ENCODE data around the gene STYK1. TPM values are rescaled to one million over a fixed set of nuclear protein-coding genes. Genes with fewer than 3 reads are reported as not detected.

Gene STYK1
- total and polyA plus RNA-seq, 10 of the 15 experiments (the other 5 are each of a cell fraction or from before 2014, with no cell fraction given): 0.62 to 1.2 (median 0.82) TPM; not detected in 1

- TF ChIP-seq, protein P1, sequence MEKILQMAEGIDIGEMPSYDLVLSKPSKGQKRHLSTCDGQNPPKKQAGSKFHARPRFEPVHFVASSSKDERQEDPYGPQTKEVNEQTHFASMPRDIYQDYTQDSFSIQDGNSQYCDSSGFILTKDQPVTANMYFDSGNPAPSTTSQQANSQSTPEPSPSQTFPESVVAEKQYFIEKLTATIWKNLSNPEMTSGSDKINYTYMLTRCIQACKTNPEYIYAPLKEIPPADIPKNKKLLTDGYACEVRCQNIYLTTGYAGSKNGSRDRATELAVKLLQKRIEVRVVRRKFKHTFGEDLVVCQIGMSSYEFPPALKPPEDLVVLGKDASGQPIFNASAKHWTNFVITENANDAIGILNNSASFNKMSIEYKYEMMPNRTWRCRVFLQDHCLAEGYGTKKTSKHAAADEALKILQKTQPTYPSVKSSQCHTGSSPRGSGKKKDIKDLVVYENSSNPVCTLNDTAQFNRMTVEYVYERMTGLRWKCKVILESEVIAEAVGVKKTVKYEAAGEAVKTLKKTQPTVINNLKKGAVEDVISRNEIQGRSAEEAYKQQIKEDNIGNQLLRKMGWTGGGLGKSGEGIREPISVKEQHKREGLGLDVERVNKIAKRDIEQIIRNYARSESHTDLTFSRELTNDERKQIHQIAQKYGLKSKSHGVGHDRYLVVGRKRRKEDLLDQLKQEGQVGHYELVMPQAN (conservative IDR thresholded peaks at IDR 0.05): no peak
- no peak for TF ChIP-seq SIX5 (IDR thresholded peaks at IDR 0.05; ENCODE audit: low read depth, low read length, severe bottlenecking)
These were observed 50.7 kb downstream of the STYK1 start (continued) for GRCh38 chr12:10623131-10623530.

DNA sequence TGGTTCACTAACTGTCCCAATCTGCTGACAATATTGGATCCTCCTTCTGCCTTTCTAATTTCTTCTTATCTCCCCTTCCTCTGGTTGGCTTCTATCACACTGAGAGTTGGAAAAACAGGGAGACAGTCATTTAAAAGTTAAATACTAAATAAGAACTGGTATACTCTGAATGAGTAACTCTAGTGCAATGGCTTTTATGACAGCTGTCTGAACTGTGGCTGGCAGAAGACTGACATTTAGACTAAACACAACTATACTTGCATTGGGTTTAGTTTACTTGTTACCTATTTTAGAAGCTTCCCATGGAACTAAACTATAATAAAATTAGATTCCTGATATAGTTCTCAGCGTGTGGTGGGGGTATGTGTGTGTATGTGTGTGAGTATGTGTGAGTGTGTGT is 52.6 kb downstream of the STYK1 start:
- no TSS peak for BruUV-seq (replicated peaks)
- no peak overlapping the region for H3K4me3 ChIP-seq
- WGBS (ENCODE audit: insufficient coverage, insufficient replicate concordance, low lambda C conversion rate, missing lambda C conversion rate): 35% methylated on average over 1 of the region's 1 CpG
- ChIA-PET CTCF (no interaction called here), RAD21 (ENCODE audit: unreplicated experiment) (no interaction called here), POLR2A (no interaction called here), SMC1A (ENCODE audit: uncharacterized antibody, unreplicated experiment) (no interaction called here)
- in situ Hi-C loops (cut with MboI) (no loop called here), intact Hi-C loops (cut with micrococcal nuclease; ENCODE audit: unreplicated experiment) (no loop called here)
- no peak overlapping the region for H3K27ac ChIP-seq (ENCODE audit: control insufficient read depth, insufficient read depth)
- no peak for ATAC-seq
- H3K4me1 ChIP-seq (ENCODE audit: control insufficient read depth, insufficient read depth, low read length): no peaks in the 10 kb centered on the region
- H3K79me2 ChIP-seq (ENCODE audit: control insufficient read depth, insufficient read depth, low read length): no peaks in the 10 kb centered on the region
- H3K4me2 ChIP-seq (ENCODE audit: control insufficient read depth, insufficient read depth): no peak overlapping the region
- no peak overlapping the region for H2AFZ ChIP-seq (ENCODE audit: control insufficient read depth, low read depth, low read length)
- H3K9me3 ChIP-seq (replicated peaks; ENCODE audit: control insufficient read depth, insufficient read depth, low read length): no peaks in the 10 kb centered on the region
- H3K9ac ChIP-seq (ENCODE audit: control insufficient read depth, insufficient read depth, low read length): no peak overlapping the region
- no peaks in the 10 kb centered on the region for H3K36me3 ChIP-seq (ENCODE audit: control insufficient read depth in 2 of 2, insufficient read depth in 2 of 2, low read length in 1 of 2)
- H3K27me3 ChIP-seq (replicated peaks in 1 of 2; ENCODE audit: control insufficient read depth in 2 of 2, insufficient read depth in 2 of 2, low read length in 1 of 2): no peaks in the 10 kb centered on the region
- no peaks in the 10 kb centered on the region for H4K20me1 ChIP-seq (ENCODE audit: control insufficient read depth, insufficient read depth)
- DNase-seq (ENCODE audit: low read depth, low spot score): no peak
- TF ChIP-seq ZZZ3 (IDR thresholded peaks at IDR 0.05; ENCODE audit: control insufficient read depth, insufficient read length, low read depth): no peak
- TF ChIP-seq POU2F2 (IDR thresholded peaks at IDR 0.05; ENCODE audit: borderline replicate concordance, low read depth, low read length): no peak
- no peak for FAIRE-seq

Measured in GM12878 (cell line).